ENCODE measurements around the gene SLC6A9.

DNA sequence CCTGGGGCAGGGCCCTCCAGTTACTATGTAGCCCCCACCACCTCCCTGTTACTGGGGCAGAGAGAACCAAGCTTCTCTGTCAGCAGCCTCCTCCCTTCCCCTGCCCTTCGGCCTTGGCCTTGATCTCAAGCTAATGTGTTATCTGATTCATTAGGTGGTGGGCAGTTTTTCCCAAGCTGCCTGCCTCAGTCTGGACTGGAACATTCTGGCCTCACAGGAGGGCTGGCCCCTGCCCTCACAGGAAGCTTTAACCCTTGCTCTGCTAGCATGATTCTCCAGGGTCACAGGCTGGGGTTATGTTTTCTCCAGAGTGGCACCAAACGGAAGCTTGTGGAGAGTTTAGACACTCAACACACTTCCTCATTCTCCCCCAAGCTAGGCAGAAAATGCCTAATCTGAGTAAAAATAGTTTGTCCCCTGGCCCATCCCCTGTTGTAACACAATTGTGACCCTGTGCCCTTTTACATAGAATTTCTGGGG, 37.2 kb upstream of the SLC6A9 start:
- no peak for TF ChIP-seq CTCF (IDR thresholded peaks at IDR 0.05; ENCODE audit: poor library complexity)
- TF ChIP-seq EZH2 (IDR thresholded peaks at IDR 0.05; ENCODE audit: borderline replicate concordance), result no peak

All from hepatocyte (in vitro differentiated cells).